GM21360 (cell line): ENCODE results near the gene CSF1.
A peak's percentile ranks its signal among the peaks of the same experiment; 100 is the strongest.

Source experiments
- ATAC-seq: cut with Tn5 transposase; IDR thresholded peaks from one replicate; pipeline ENCODE4 v1.9.1; 2021; ENCODE audit warnings: mild to moderate bottlenecking, moderate library complexity; ENCODE audit not compliant: unreplicated experiment

Gene CSF1

GRCh38 chr1:109901141-109901523, 9.5 kb upstream of the CSF1 start:
- ATAC-seq = no peak

- no peak for ATAC-seq
Measured at GRCh38 chr1:109901524-109902145, 9.0 kb upstream of the CSF1 start.

- no peak for ATAC-seq
Measured at GRCh38 chr1:109902204-109902985, 8.3 kb upstream of the CSF1 start.

GRCh38 chr1:109903376-109903930, 7.2 kb upstream of the CSF1 start:
- no peak for ATAC-seq

GRCh38 chr1:109904105-109904817, 6.4 kb upstream of the CSF1 start:
- ATAC-seq = no peak

GRCh38 chr1:109905491-109905890, 5.2 kb upstream of the CSF1 start:
- ATAC-seq = no peak

GRCh38 chr1:109906160-109906838, 4.3 kb upstream of the CSF1 start:
- peak; percentile 82 for ATAC-seq

GRCh38 chr1:109906839-109907180, 3.8 kb upstream of the CSF1 start:
- ATAC-seq = no peak

- no peak for ATAC-seq
Measured at GRCh38 chr1:109907190-109907774, 3.4 kb upstream of the CSF1 start.

GRCh38 chr1:109908836-109909235, 1.8 kb upstream of the CSF1 start:
- ATAC-seq = no peak

GRCh38 chr1:109909561-109909960, 1.1 kb upstream of the CSF1 start:
- no peak for ATAC-seq

- ATAC-seq = no peak
Measured at GRCh38 chr1:109910963-109911798, 532 bp downstream of the CSF1 start.

GRCh38 chr1:109912214-109912861, 1.7 kb downstream of the CSF1 start:
- ATAC-seq = no peak

GRCh38 chr1:109912873-109913272, 2.2 kb downstream of the CSF1 start:
- ATAC-seq = no peak

- ATAC-seq = no peak
Measured at GRCh38 chr1:109913360-109913879, 2.8 kb downstream of the CSF1 start.

- no peak for ATAC-seq
Measured at GRCh38 chr1:109914587-109915240, 4.1 kb downstream of the CSF1 start.

- ATAC-seq = no peak
Measured at GRCh38 chr1:109917051-109917767, 6.6 kb downstream of the CSF1 start.
